ENCODE results near the gene LRIT2. TPM values are rescaled to one million over a fixed set of nuclear protein-coding genes. Genes with fewer than 3 reads are reported as not detected.

The LRIT2 gene
- total and polyA plus RNA-seq, 9 of the 15 experiments (the other 6 are each of a cell fraction or from before 2014, with no cell fraction given), result not detected

DNA sequence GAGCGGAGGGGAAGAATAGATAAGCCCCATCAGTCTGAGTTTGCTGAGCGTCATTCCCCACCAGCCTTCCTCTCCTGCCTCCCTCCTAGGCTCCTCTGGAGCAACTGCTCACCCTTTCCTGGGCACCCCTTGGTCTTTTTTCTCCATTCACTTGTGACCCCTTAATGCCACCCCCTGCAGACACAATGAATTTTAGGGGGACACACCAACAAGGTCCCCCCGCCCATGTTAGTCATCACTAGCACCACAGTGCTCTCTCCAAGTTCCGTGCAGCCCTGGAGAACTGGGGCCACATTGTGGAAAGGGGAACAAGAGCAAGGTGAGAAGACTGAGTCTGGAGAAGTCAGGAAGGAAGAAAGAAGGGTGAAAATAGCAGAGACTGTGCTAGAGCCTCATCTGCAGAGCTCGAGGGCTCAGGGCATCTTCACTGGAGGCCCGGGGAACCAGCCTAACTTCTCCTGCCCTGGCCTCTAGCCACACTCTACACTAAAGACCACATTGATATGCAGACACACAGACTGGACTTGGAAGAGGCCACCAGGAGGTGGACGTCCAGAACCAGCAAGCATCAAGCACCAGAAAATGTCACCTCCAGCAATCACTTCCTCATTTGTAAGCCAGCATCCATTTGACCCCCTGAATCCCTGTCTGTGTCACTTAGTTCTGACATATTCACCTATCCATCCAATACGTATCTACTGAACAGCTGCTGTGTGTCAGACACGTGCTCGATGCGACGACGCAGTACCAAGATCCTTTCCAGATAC, 37.0 kb upstream of the LRIT2 start (continued):
- TF ChIP-seq MGA (IDR thresholded peaks at IDR 0.05) (peak; percentile 34; the same call in 1 of the 2 replicates), MAFF (IDR thresholded peaks at IDR 0.05; ENCODE audit: low read length) (no peak), SPI1 (IDR thresholded peaks at IDR 0.05; ENCODE audit: borderline replicate concordance, low read depth, low read length) (peak; percentile 89), SIX5 (IDR thresholded peaks at IDR 0.05; ENCODE audit: borderline replicate concordance in 1 of 2, insufficient read depth in 1 of 2, low read depth in 1 of 2, low read length in 2 of 2) (no peak)
- TF ChIP-seq, protein P1, sequence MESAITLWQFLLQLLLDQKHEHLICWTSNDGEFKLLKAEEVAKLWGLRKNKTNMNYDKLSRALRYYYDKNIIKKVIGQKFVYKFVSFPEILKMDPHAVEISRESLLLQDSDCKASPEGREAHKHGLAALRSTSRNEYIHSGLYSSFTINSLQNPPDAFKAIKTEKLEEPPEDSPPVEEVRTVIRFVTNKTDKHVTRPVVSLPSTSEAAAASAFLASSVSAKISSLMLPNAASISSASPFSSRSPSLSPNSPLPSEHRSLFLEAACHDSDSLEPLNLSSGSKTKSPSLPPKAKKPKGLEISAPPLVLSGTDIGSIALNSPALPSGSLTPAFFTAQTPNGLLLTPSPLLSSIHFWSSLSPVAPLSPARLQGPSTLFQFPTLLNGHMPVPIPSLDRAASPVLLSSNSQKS (CRISPR knock-in tag; IDR thresholded peaks at IDR 0.05), result no peak

All from K562 (cell line).